Measurements from ENCODE around the gene ANGPTL7. TPM values are rescaled to one million over a fixed set of nuclear protein-coding genes. Genes with fewer than 3 reads are reported as not detected.

Gene ANGPTL7
- total and polyA plus RNA-seq, 2 of the 8 experiments (the other 6 are each of a cell fraction or from before 2014, with no cell fraction given): not detected

- Histone ChIP-seq H3K9ac (replicated peaks in 1 of 4; ENCODE audit: extremely low read depth in 1 of 4, low read depth in 3 of 4, low read length in 3 of 4) (no peak overlapping the region), H3K14ac (ENCODE audit: insufficient read length) (no peak overlapping the region), H2BK15ac (ENCODE audit: low read length) (no peak overlapping the region), H3K27me3 (replicated peaks in 1 of 4; ENCODE audit: control insufficient read depth in 3 of 4, extremely low read depth in 1 of 4, insufficient read depth in 3 of 4, low read length in 3 of 4) (no peaks in the 10 kb centered on the region), H3K4me2 (ENCODE audit: insufficient read depth in 1 of 2, low read depth in 2 of 2, low read length in 2 of 2) (no peak overlapping the region), H3K27ac (ENCODE audit: low read depth, low read length) (no peak overlapping the region), H2BK12ac (ENCODE audit: low read depth, low read length) (no peak overlapping the region), H3K4me3 (ENCODE audit: extremely low read depth in 1 of 4, insufficient read depth in 2 of 4, low read depth in 3 of 4, low read length in 4 of 4) (no peak overlapping the region), H4K20me1 (replicated peaks in 1 of 2; ENCODE audit: control insufficient read depth in 1 of 2, insufficient read depth in 2 of 2, low read length in 2 of 2) (peaks cover 0 to 4% of the 10 kb centered on the region in 2 experiments), H3K18ac (ENCODE audit: extremely low read depth, low read length) (no peak overlapping the region), H2AFZ (ENCODE audit: low read length) (no peak overlapping the region), H3K4me1 (replicated peaks in 1 of 4; ENCODE audit: control insufficient read depth in 3 of 4, insufficient read depth in 4 of 4, low read length in 3 of 4) (no peaks in the 10 kb centered on the region), H4K8ac (ENCODE audit: extremely low read depth, insufficient read depth, low read length) (no peak overlapping the region), H3K9me3 (ENCODE audit: insufficient read depth in 2 of 2, low read depth in 1 of 2, low read length in 1 of 2) (no peaks in the 10 kb centered on the region), H2BK5ac (ENCODE audit: low read depth, low read length) (no peak overlapping the region), H3K4ac (replicated peaks; ENCODE audit: insufficient read length, low read depth, low read length) (no peak overlapping the region), H2AK5ac (ENCODE audit: low read depth, low read length) (no peak overlapping the region), H2BK120ac (replicated peaks; ENCODE audit: low read depth, low read length) (no peak overlapping the region), H3K56ac (replicated peaks; ENCODE audit: insufficient read length, low read depth, low read length) (no peak overlapping the region), H4K5ac (ENCODE audit: insufficient read length, low read depth, low read length) (no peak overlapping the region), H3K23ac (ENCODE audit: insufficient read length) (no peak overlapping the region), H4K91ac (replicated peaks; ENCODE audit: insufficient read length, low read length) (no peak overlapping the region), H3K23me2 (ENCODE audit: low read depth, low read length) (no peaks in the 10 kb centered on the region), H3K79me2 (ENCODE audit: control insufficient read depth in 1 of 2, insufficient read depth in 2 of 2, low read length in 2 of 2) (no peaks in the 10 kb centered on the region), H3K36me3 (ENCODE audit: control insufficient read depth in 2 of 4, insufficient read depth in 4 of 4, low read length in 3 of 4) (peaks cover 11 to 50% (median 28%) of the 10 kb centered on the region in 4 experiments; a peak in 6 of 8 replicates), H2BK20ac (ENCODE audit: low read length) (no peak overlapping the region), H3K79me1 (ENCODE audit: low read depth, low read length) (no peaks in the 10 kb centered on the region)
- TF ChIP-seq KDM1A (IDR thresholded peaks at IDR 0.05; ENCODE audit: borderline replicate concordance, low read length) (no peak), TAF7 (optimal IDR thresholded peaks at IDR 0.05; ENCODE audit: borderline replicate concordance, low read depth, low read length) (no peak)
- FAIRE-seq (no peak), DNase-seq (ENCODE audit: low read depth in 1 of 2, low spot score in 2 of 2) (no peak)
- ChIA-PET CTCF (ENCODE audit: partially characterized antibody) (interaction anchor here (1.0 kb wide), 1 partner anchor 10 kb away, joined by 4 read pairs; no protein-coding TSS in a partner anchor), POLR2A (ENCODE audit: partially characterized antibody) (interaction anchor here (0.6 to 0.8 kb wide), 2 partner anchors 51 to 131 kb away, joined by 3 read pairs; no protein-coding TSS in a partner anchor)
- WGBS, 2 experiments (ENCODE audit: extremely low coverage in 1 of 2, insufficient coverage in 1 of 2, insufficient read length in 1 of 2, insufficient replicate concordance in 2 of 2, low coverage in 1 of 2, low lambda C conversion rate in 2 of 2, missing lambda C conversion rate in 1 of 2): 91% methylated on average over 14 of the region's 14 CpGs; no CpG with 5 or more reads in 1 of the 2 experiments
Measured at GRCh38 chr1:11194407-11195176, 5.4 kb downstream of the ANGPTL7 start.

Measured in H1 (cell line).